ENCODE measurements around the gene ATP5PF. TPM values are rescaled to one million over a fixed set of nuclear protein-coding genes. Genes with fewer than 3 reads are reported as not detected.

ATP5PF gene
- total RNA-seq, 1 donor, result 41.5 TPM

DNA sequence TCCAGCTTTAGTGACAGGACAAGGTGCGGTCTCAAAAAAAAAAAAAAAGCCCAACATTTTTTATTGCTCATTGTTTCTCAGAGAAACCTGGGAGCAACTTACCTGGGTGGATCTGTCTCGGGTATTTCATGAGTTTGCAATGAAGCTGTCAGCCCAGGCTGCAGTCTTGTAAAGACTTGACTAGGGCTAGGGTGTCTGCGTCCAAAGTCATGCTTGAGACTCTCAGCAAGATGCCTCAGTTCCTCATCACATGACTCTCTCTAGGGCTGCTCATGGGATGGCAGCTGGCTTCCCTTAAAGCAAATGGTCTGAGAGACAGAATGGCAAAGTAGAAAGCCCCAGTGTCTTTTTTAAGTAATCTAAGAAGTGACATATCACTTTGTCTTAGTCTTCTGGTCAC lies 8.2 kb upstream of the ATP5PF start:
- H3K4me3 ChIP-seq (ENCODE audit: low read depth, low read length), result no peak overlapping the region
- TF ChIP-seq, protein P1, sequence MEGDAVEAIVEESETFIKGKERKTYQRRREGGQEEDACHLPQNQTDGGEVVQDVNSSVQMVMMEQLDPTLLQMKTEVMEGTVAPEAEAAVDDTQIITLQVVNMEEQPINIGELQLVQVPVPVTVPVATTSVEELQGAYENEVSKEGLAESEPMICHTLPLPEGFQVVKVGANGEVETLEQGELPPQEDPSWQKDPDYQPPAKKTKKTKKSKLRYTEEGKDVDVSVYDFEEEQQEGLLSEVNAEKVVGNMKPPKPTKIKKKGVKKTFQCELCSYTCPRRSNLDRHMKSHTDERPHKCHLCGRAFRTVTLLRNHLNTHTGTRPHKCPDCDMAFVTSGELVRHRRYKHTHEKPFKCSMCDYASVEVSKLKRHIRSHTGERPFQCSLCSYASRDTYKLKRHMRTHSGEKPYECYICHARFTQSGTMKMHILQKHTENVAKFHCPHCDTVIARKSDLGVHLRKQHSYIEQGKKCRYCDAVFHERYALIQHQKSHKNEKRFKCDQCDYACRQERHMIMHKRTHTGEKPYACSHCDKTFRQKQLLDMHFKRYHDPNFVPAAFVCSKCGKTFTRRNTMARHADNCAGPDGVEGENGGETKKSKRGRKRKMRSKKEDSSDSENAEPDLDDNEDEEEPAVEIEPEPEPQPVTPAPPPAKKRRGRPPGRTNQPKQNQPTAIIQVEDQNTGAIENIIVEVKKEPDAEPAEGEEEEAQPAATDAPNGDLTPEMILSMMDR (IDR thresholded peaks at IDR 0.05; ENCODE audit: insufficient read depth, low read depth, low read length), result no peak
- DNase-seq (ENCODE audit: low read depth), result no peak

- TF ChIP-seq, protein P1 (IDR thresholded peaks at IDR 0.05; ENCODE audit: insufficient read depth, low read depth, low read length), result no peak
- no peak for DNase-seq (ENCODE audit: low read depth)
- no peak overlapping the region for H3K4me3 ChIP-seq (ENCODE audit: low read depth, low read length)
These were observed 2.7 kb upstream of the ATP5PF start for GRCh38 chr21:25737421-25737820.

DNA sequence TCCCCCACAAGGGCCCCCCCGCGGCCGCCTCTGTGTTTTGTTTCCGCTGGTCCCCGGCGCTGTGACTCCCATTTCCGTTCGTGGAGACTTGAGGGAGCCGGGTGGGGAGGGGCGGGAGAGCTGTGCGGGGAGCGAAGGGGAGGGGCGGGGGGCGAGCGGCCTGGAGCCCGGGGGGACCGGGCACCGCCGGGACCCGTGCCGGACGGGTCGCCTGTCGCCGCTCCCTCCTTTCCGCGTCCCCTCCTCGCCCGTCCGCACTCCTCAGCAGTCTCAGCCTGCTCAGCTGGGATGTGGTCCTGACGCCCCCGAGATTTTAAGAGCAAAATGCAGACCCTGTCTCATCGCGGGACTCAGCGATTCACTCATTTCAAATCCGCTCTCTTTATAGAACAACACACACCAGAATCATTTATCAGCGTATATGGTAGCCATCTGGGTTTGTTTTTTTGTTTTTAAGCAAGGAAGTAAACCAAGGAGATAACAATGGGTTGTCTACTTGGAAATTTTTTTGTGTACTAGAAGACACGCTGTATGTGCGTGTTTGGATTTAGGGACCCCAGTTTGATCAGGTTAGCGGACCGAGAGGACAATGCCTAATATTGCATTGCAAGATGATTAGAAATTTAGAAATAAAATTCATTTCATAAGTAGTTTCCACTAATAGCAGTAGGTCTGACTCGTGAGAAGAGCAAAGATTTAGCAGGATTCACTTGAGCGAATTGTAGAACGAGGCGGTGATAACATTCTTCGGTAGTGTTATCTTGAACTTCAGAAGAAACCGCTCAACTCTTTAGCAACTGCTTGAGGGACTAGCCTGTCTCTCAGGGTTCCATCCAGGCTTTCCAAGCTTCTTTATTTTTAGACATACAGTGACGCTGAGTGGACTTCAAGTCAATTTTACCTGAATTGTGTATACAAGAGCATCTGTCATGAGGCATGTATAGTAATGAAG lies 1.2 kb upstream of the ATP5PF start:
- TF ChIP-seq, protein P1 (IDR thresholded peaks at IDR 0.05; ENCODE audit: insufficient read depth, low read depth, low read length), result no peak
- peak overlapping the region; percentile 91 for H3K4me3 ChIP-seq (ENCODE audit: low read depth, low read length)
- DNase-seq (ENCODE audit: low read depth), result peak; percentile 88

- TF ChIP-seq, protein P1 (IDR thresholded peaks at IDR 0.05; ENCODE audit: insufficient read depth, low read depth, low read length), result no peak
- no peak for DNase-seq (ENCODE audit: low read depth)
- H3K4me3 ChIP-seq (ENCODE audit: low read depth, low read length), result peak overlapping the region; percentile 91
These were observed 125 bp downstream of the ATP5PF start for GRCh38 chr21:25734654-25734903.

DNA sequence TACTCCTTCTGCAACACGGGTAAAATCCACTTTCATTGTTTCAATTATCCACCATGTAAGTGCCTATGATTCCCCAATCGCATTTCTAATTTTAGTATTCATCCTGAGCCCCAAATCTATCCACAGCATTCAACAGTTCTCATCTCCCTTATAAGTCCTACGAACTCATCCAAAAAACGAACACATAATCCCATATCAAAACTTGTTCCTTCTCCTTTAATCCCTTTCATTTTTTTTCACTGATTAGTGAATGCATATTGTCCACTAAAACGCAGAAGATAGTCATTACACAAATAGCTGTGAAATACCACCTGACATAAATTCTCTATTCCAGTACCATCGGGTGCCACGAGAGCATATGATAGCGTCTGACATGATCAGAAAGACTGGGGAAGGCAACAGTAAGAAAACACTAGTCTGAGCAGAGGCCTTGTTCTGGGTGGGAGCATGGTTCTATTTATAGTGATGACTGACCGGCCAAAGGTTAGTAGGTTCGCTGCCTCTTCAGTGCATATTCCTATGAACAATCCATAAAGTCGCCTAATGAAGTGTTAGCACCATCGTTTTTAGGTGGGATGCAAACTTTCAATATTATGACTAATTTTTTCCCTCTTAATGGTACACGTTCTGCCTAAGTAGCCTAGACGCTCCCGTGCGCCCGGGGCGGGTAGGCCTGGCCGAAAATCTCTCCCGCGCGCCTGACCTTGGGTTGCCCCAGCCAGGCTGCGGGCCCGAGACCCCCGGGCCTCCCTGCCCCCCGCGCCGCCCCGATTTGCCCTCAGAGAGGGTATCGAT lies 648 bp downstream of the ATP5PF start:
- TF ChIP-seq, protein P1 (IDR thresholded peaks at IDR 0.05; ENCODE audit: insufficient read depth, low read depth, low read length), result no peak
- peak overlapping the region; percentile 91 for H3K4me3 ChIP-seq (ENCODE audit: low read depth, low read length)
- peak; percentile 38 for DNase-seq (ENCODE audit: low read depth)

DNA sequence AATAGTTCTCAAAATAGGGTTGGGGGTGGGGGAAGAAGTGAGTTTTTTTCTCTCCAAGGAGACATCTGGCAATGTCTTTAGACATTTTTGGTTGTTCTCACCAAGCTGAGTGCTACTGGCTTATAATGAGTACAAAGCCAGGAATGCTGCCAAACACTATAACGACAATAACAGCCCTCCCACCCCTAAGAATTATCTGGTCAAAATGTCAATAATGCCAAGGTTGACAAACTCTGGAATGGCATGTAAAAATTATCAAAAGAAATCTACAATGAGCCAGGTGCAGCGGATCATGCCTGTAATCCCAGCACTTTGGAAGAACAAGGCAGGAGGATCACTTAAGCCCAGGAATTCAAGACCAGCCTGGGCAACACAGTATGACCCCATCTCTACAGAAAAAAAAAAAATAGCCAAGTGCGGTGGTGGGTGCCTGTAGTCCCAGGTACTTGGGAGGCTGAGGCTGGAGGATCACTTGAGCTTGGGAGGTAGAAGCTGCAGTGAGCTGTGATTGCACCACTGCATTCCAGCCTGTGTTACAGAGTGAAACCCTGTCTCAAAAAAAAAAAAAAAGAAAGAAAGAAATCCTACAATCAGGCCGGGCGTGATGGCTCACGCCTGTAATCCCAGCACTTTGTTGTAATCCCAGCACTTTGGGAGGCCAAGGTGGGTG lies 2.5 kb downstream of the ATP5PF start:
- peak; percentile 13 for DNase-seq (ENCODE audit: low read depth)
- TF ChIP-seq, protein P1 (IDR thresholded peaks at IDR 0.05; ENCODE audit: insufficient read depth, low read depth, low read length), result no peak
- no peak overlapping the region for H3K4me3 ChIP-seq (ENCODE audit: low read depth, low read length)

Data from fibroblast of villous mesenchyme (primary cell).